Endometrial microvascular endothelial cells (primary cell): ENCODE results near the gene OTULINL. TPM values are rescaled to one million over a fixed set of nuclear protein-coding genes. Genes with fewer than 3 reads are reported as not detected.
"Not testable (repeated sequence)": the region's sequence is repeated elsewhere in the genome, so short reads cannot be mapped to it uniquely, and the experiment has no call there.

Source experiments
- in situ Hi-C: cut with HindIII; loops from 2 replicates; pipeline ENCODE4 v1.10.0; 2017; ENCODE audit warnings: low sequenced_read_pairs, low pct_unique_long_range_greater_than_20kb; ENCODE audit errors: inconsistent ontology term
- total RNA-seq: library from RNA; depleted of rRNA; stranded (reverse); fragments of >200 nt; gene quantifications from one replicate; pipeline ENCODE4 v1.2.3, GENCODE V29; 2015; ENCODE audit errors: inconsistent ontology term

OTULINL gene
- not detected for total RNA-seq

DNA sequence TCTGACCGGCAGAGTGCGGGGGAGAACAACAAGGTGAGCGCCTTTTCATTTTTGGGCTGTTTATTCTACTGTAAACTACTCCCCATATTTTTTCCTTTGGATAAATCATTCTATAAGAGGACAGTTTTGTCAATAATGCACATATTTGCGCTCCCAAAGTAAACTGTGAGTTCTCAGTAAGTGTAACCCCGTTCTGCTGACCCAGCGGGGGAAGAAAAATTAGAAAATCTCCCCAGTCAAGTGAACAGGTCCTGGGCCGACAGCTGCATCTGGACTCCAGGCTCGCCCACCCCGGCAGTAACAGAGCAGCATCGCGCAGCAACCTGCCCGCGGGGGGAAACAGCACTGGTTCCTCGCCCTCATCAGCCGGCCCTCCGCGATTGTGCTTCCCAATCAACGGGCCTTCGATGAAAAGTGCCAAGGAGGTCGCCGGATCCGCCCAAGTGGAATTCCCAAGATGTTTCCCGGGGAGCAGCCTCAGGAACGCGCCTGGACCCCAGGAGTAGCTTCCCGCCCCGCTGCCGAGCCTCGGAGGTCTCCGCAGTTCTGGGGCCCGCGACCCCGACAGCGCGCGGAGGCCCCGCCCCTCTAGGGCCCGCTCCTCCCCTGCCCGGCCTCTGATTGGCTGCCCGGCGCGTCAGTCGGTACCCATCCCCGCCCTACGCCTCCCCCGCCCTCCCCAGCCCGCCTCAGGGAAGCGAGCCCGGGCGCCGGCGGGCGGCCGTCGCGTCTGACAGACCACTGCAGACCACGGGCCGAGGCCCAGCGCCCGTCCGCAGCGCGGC, at the start of gene OTULINL:
Gene OTULINL (plus strand): TSS at position 687 of the 785 bp plus-strand sequence. CDS start 103 bp downstream, outside the sequence.
- in situ Hi-C loops: no loop called here

GRCh38 chr5:14532180-14532579, 49.4 kb upstream of the OTULINL start:
- in situ Hi-C loops: no loop called here

GRCh38 chr5:14534773-14535172, 46.8 kb upstream of the OTULINL start:
- in situ Hi-C loops: no loop called here

DNA sequence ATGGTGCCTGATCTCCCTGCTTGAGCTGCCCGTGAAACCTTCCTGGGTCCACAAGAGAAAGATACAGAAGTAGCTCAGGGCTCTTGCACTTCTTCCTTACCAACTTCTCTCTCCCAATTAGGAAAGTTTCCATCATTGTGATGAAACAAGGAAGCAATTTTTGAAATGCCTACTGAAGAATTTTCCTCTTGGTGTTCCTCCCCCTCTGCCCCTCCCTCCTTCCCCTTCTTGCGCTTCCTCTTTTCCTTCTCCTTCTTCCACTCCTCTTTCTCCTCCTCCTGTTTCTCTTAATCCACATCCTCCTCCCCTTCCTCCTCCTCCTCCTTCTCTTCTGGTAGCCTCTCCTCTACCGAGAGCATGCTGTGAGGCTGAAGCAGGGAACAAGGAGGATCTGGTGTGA, 36.3 kb upstream of the OTULINL start:
- in situ Hi-C loops: no loop called here

GRCh38 chr5:14545862-14546261, 35.7 kb upstream of the OTULINL start:
- in situ Hi-C loops: no loop called here

DNA sequence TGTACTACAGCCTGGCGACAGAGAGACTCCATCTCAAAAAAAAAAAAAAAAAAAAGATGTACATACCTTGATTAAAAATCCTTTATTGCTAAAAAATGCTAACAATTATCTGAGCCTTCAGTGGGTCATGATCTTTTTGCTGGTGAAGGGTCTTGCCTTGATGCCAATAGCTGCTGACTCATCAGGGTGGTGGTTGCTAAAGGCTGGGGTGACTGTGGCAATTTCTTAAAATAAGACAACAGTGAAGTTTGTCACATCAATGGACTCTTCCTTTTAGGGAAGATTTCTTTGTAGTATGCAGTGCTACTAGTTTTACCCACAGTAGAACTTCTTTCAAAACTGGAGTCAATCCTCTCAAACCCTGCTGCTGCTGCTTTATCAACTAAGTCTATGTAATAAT, 33.9 kb upstream of the OTULINL start:
- in situ Hi-C loops: no loop called here

DNA sequence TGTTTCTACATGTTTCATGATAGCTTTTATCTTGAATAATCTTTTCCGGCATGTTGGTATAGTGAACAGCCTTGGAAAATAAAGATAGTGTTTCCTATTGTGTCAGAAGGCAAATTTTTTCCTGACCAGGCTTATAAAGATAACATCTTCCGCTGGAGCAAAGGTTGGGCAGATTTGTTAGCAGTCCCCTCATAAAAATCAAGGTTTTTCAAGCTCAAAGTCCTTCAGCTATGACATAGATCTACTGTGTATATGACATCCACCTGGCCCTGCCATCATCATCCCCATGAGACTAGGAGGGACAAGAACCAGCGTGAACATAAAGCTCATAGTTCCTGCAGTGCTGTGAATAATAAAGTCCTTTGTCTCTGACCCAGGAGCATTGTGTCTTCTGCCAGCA, 30.4 kb upstream of the OTULINL start:
- in situ Hi-C loops: no loop called here

GRCh38 chr5:14552017-14552416, 29.6 kb upstream of the OTULINL start:
- in situ Hi-C loops: no loop called here

GRCh38 chr5:14554288-14554687, 27.3 kb upstream of the OTULINL start:
- in situ Hi-C loops: not testable (repeated sequence)

DNA sequence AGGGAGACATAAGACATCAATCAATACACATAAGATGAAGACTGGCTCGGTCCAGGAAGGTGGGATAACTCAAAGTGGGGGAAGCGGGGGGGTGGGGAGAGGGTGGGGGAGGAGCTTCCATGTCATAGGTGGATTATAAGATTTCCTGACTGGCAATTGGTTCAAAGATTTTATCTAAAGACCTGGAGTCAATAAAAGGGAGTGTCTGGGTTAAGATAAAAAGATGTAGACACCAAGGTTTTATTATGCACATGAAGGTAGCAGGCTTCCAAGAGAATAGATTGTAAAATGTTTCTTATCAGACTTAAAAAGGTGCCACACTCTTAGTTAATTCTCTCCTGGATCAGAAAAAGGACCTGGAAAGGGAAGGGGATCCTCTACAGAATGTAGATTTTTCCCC, 25.6 kb upstream of the OTULINL start:
- in situ Hi-C loops: no loop called here

DNA sequence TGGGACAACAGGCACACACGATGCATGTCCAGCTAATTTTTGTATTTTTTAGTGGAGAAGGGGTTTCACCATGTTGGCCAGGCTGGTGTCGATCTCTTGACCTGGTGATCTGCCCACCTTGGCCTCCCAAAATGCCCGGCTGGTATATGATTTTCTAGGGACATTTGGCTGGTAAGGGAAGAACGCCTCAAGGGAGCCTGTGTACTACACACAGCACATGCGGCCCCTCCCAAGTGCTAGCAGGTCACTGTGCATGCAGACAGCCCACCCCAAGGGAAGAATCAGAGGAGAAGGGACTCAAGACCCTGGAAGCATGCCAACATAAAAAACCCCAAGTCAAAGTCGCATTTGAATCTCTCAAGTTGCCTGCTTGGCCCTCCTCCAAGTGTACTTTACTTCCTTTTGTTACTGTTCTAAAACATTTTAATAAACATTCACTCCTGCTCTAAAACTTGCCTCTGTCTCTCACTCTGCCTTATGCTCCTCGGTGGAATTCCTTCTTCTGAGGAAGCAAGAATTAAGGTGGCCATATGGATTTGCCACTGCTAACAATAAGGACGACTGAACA, 24.3 kb upstream of the OTULINL start:
- in situ Hi-C loops: no loop called here

DNA sequence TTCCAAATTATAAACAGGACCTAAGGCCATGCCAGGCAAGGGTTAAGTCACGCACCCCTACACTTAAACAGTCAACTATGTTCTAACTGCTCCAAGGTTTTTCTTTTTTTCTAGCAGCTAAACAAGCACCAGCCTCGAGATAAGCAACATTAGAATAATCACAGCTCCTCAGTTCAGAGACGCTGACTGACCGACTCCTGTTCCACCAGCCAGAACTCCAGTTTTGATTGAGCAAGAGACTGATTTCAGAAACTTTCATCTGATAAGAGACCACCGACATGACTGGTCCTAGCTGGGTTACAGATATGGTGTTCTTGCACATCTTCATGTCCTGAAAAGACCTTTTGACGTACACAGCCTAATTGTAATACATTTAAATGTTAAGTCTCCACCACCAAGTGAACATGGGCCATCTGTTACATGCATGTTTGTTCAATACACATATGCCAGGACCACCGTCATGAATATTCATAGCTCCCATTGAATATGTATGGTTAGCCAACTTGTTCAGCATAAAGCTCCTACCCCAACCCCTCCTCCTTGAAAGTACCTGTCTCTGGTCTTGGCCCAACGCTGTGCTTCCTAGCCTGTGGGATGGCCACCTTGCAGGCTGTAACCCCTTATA, 23.7 kb upstream of the OTULINL start:
- in situ Hi-C loops: no loop called here

GRCh38 chr5:14560091-14560595, 21.4 kb upstream of the OTULINL start:
- in situ Hi-C loops: no loop called here

DNA sequence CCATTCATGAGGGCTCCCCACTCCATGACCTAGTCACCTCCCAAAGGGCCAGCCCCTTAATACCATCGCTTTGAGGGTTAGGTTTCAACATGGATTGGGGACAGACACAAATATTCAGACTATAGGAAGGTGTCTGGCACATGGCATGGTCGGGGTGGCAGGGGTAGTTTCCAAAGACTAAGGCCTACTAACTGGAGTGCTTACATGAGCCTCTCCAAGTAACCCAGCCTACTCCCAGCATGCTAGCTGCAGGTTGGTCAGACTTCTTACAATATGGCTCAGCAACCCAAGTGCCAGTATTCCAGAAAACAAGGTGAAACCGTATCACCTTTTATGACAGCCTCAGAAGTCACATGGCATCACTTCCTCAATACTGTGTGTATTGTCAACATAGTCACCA, 19.9 kb upstream of the OTULINL start:
- in situ Hi-C loops: no loop called here

DNA sequence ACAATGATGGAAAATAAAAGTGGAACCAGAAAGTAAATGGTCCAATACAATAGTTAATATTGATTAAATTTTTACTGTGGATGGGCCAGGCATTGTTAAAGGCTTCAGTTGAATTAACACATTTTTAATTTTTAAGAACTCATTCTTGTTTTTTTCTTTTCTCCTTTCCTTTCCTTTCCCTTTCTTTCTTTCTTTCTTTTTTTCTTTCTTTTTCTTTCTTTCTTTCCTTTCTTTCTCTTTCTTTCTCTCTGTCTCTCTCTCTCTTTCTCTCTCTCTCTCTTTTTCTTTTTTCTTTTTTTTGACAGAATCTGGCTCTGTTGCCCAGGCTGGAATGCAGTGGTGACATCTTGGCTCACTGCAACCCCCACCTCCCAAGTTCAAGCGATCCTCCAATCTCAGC, 13.3 kb upstream of the OTULINL start:
- in situ Hi-C loops: no loop called here

DNA sequence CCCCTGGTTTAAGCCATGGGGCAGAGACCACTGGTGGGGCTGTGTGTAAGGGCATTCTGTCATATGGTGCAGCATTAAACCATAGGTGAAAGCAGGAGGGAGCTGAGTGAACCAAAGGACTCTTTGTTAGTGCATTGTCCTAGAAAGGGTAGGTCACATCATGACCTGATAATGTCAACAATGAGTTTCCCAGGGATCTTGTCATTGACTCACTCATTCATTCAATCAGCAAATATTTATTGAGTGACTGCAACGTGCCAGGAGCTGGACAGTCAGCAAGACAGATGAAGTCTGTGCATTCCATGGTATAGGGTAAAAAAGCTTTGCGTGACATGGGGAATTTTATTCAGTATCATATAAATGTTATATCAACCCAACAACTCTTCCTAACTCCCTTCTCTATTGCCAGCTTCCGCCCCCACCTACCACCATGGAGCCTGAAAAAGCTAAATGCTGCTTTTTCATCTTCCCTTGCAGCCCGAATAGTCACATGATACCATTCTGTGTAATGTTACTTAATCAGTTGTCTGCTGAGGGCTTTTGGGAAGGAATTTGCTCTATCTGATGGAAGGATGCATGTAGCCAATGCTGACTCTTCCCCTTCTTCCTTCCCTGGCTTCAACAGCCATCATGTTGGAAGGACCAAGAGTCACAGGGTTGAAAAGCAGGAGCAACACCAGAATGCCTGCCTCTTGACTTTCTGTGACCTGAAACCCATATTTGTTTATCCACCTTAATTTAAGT, 11.5 kb upstream of the OTULINL start:
- in situ Hi-C loops: no loop called here

- in situ Hi-C loops: no loop called here
Observed at GRCh38 chr5:14571901-14572300, 9.7 kb upstream of the OTULINL start.

GRCh38 chr5:14572385-14572784, 9.2 kb upstream of the OTULINL start:
- in situ Hi-C loops: no loop called here

GRCh38 chr5:14572836-14573235, 8.8 kb upstream of the OTULINL start:
- in situ Hi-C loops: no loop called here
